GM18511 (cell line): Measurements from ENCODE around the gene FKBP2.

Experiments
- ATAC-seq: cut with Tn5 transposase; IDR thresholded peaks from one replicate; pipeline ENCODE4 v1.9.1; 2021; ENCODE audit warnings: mild to moderate bottlenecking, moderate library complexity; ENCODE audit not compliant: unreplicated experiment

FKBP2 gene

GRCh38 chr11:64246871-64247728 lies 6.2 kb downstream of the FKBP2 start, which contains the start of gene PPP1R14B:
PPP1R14B (minus strand) TSS chr11:64246943; CDS start chr11:64246673, 270 bp downstream.
- peak; percentile 48 for ATAC-seq

- no peak for ATAC-seq
Observed at GRCh38 chr11:64247729-64248531, 7.0 kb downstream of the FKBP2 start.

- no peak for ATAC-seq
Observed at GRCh38 chr11:64248578-64248977, 7.7 kb downstream of the FKBP2 start.

- ATAC-seq = no peak
Observed at GRCh38 chr11:64249038-64249437, 8.1 kb downstream of the FKBP2 start.

GRCh38 chr11:64249563-64250414 lies 8.9 kb downstream of the FKBP2 start:
- no peak for ATAC-seq

- no peak for ATAC-seq
Observed at GRCh38 chr11:64250415-64251015, 9.6 kb downstream of the FKBP2 start.

GRCh38 chr11:64251016-64251752 lies 10.3 kb downstream of the FKBP2 start, which contains the start of gene PLCB3:
PLCB3 (plus strand) TSS chr11:64251530; CDS start chr11:64251650, 120 bp downstream.
- peak; percentile 53 for ATAC-seq

- no peak for ATAC-seq
Observed at GRCh38 chr11:64251753-64252002, 10.8 kb downstream of the FKBP2 start.

GRCh38 chr11:64252003-64252872 lies 11.3 kb downstream of the FKBP2 start:
- ATAC-seq = no peak

GRCh38 chr11:64253043-64253442 lies 12.1 kb downstream of the FKBP2 start:
- ATAC-seq = no peak

GRCh38 chr11:64253481-64253880 lies 12.6 kb downstream of the FKBP2 start:
- no peak for ATAC-seq

- ATAC-seq = no peak
Observed at GRCh38 chr11:64254326-64254725, 13.4 kb downstream of the FKBP2 start.

GRCh38 chr11:64255135-64256128 lies 14.5 kb downstream of the FKBP2 start:
- ATAC-seq = no peak

- ATAC-seq = no peak
Observed at GRCh38 chr11:64256300-64256699, 15.4 kb downstream of the FKBP2 start.

GRCh38 chr11:64258356-64258755 lies 17.5 kb downstream of the FKBP2 start:
- no peak for ATAC-seq

GRCh38 chr11:64258946-64259532 lies 18.1 kb downstream of the FKBP2 start:
- ATAC-seq = no peak

- ATAC-seq = no peak
Observed at GRCh38 chr11:64259533-64260067, 18.7 kb downstream of the FKBP2 start.
